Smooth muscle cell (in vitro differentiated cells): Measurements from ENCODE around the gene FADS3. TPM values are rescaled to one million over a fixed set of nuclear protein-coding genes. Genes with fewer than 3 reads are reported as not detected.

Experiments used
- DNase-seq: peaks from one replicate; lab custom pipeline; 2025; ENCODE audit not compliant: unreplicated experiment; lab: John Stamatoyannopoulos, UW
- H2AFZ ChIP-seq: fragments of 200-600 bp; sonication (generic); 2 replicates; pipeline ENCODE4 v1.6.0; 2016; ENCODE audit warnings: antibody characterized with exemption, low read depth, mild to moderate bottlenecking
- H3F3A ChIP-seq: fragments of 200-600 bp; sonication (generic); 2 replicates; pipeline ENCODE4 v1.6.0; 2017; ENCODE audit warnings: antibody characterized with exemption, low read depth
- H3K27ac ChIP-seq: fragments of 200-600 bp; sonication (generic); 2 replicates; pipeline ENCODE4 v1.5.1; 2016; ENCODE audit warnings: low read depth, mild to moderate bottlenecking
- H3K27me3 ChIP-seq: fragments of 200-600 bp; sonication (generic); 2 replicates; pipeline ENCODE4 v1.6.1; 2016; ENCODE audit warnings: low read depth, mild to moderate bottlenecking
- H3K36me3 ChIP-seq: fragments of 200-600 bp; sonication (generic); 2 replicates; pipeline ENCODE4 v1.5.1; 2016; ENCODE audit warnings: low read depth
- H3K4me1 ChIP-seq: fragments of 200-600 bp; sonication (generic); 2 replicates; pipeline ENCODE4 v1.5.1; 2016; ENCODE audit warnings: low read depth
- H3K4me2 ChIP-seq: fragments of 200-600 bp; sonication (generic); 2 replicates; pipeline ENCODE4 v1.6.0; 2016; ENCODE audit warnings: mild to moderate bottlenecking
- H3K4me3 ChIP-seq: fragments of 200-600 bp; sonication (generic); 2 replicates; pipeline ENCODE4 v1.5.1; 2016; ENCODE audit warnings: mild to moderate bottlenecking
- H3K79me2 ChIP-seq: fragments of 200-600 bp; sonication (generic); 2 replicates; pipeline ENCODE4 v1.6.0; 2016; ENCODE audit warnings: low read depth, mild to moderate bottlenecking
- H3K9ac ChIP-seq: fragments of 200-600 bp; sonication (generic); 2 replicates; pipeline ENCODE4 v1.6.0; 2016; ENCODE audit warnings: low read depth
- H3K9me3 ChIP-seq: fragments of 200-600 bp; sonication (generic); replicated peaks from 2 replicates; pipeline ENCODE4 v1.5.1; 2016; ENCODE audit warnings: low read depth
- H4K20me1 ChIP-seq: fragments of 200-600 bp; sonication (generic); 2 replicates; pipeline ENCODE4 v1.6.0; 2016; ENCODE audit warnings: low read depth
- WGBS: methylation state at CpG from one replicate; pipeline ENCODE4 v1.1.7; 2016; ENCODE audit warnings: low lambda C conversion rate; 5-methylcytosine and 5-hydroxymethylcytosine counted together
- polyA plus RNA-seq: library from polyadenylated mRNA; unstranded; fragments of >200 nt; fragmentation: Nextera tagmentation; extraction: Ambion mirVana; gene quantifications from 2 replicates; pipeline ENCODE4 v1.2.1, GENCODE V29; 2016
- total RNA-seq: library from RNA; depleted of rRNA; stranded (reverse); fragments of >200 nt; gene quantifications from 2 replicates; pipeline ENCODE4 v1.2.3, GENCODE V29; 2014
- TF ChIP-seq, protein P1 (sequence below): fragments of 200-600 bp; sonication (generic); IDR thresholded peaks from 2 replicates; pipeline ENCODE4 v1.5.1; 2017; ENCODE audit warnings: borderline replicate concordance, mild to moderate bottlenecking, antibody characterized with exemption; ENCODE audit not compliant: insufficient read depth, poor library complexity, severe bottlenecking

FADS3 gene
- total and polyA plus RNA-seq, 2 experiments from 2014 or later = 8.9 to 13.8 TPM

GRCh38 chr11:61851113-61851899 lies 40.0 kb downstream of the FADS3 start:
- TF ChIP-seq, protein P1, sequence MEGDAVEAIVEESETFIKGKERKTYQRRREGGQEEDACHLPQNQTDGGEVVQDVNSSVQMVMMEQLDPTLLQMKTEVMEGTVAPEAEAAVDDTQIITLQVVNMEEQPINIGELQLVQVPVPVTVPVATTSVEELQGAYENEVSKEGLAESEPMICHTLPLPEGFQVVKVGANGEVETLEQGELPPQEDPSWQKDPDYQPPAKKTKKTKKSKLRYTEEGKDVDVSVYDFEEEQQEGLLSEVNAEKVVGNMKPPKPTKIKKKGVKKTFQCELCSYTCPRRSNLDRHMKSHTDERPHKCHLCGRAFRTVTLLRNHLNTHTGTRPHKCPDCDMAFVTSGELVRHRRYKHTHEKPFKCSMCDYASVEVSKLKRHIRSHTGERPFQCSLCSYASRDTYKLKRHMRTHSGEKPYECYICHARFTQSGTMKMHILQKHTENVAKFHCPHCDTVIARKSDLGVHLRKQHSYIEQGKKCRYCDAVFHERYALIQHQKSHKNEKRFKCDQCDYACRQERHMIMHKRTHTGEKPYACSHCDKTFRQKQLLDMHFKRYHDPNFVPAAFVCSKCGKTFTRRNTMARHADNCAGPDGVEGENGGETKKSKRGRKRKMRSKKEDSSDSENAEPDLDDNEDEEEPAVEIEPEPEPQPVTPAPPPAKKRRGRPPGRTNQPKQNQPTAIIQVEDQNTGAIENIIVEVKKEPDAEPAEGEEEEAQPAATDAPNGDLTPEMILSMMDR = no peak
- Histone ChIP-seq H3K4me1 (no peaks in the 10 kb centered on the region), H3K36me3 (peaks cover 6% of the 10 kb centered on the region), H3K4me3 (no peak overlapping the region), H3K27me3 (no peaks in the 10 kb centered on the region), H4K20me1 (peaks cover 90% of the 10 kb centered on the region), H2AFZ (no peak overlapping the region), H3F3A (peaks cover 4% of the 10 kb centered on the region), H3K9me3 (no peaks in the 10 kb centered on the region), H3K79me2 (no peaks in the 10 kb centered on the region), H3K4me2 (no peak overlapping the region), H3K27ac (no peak overlapping the region), H3K9ac (no peak overlapping the region)
- no peak for DNase-seq
- 95% methylated on average over 24 of the region's 24 CpGs for WGBS

- H3K79me2 ChIP-seq = no peaks in the 10 kb centered on the region
Measured at GRCh38 chr11:61850687-61851086, 40.7 kb downstream of the FADS3 start.

DNA sequence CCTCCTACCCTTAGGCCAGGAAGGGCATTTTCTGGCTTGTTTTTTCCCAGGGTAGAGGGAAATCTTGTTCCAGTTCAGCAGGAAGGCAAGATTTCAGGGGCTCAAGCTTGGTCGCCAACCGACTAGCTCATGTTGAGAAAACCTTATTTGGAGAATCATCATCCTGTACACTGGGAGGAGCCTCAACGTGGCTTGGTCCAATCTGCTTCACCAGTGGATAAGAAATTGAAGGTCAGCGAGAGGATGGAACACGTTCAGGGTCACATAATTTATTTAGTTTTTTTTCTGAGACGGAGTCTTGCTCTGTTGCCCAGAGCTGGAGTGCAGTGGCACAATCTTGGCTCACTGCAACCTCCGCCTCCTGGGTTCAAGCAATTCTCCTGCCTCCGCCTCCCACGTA lies 42.7 kb downstream of the FADS3 start:
- no peaks in the 10 kb centered on the region for H3K9me3 ChIP-seq
- no peaks in the 10 kb centered on the region for H3K4me1 ChIP-seq
- no peak overlapping the region for H2AFZ ChIP-seq
- H3F3A ChIP-seq = peaks cover 8% of the 10 kb centered on the region
- DNase-seq = no peak
- TF ChIP-seq, protein P1 = no peak
- peaks cover 78% of the 10 kb centered on the region for H4K20me1 ChIP-seq
- no peak overlapping the region for H3K27ac ChIP-seq
- H3K27me3 ChIP-seq = no peaks in the 10 kb centered on the region
- H3K36me3 ChIP-seq = peaks cover 11% of the 10 kb centered on the region
- H3K4me3 ChIP-seq = no peak overlapping the region
- peaks cover 8% of the 10 kb centered on the region for H3K79me2 ChIP-seq
- no peak overlapping the region for H3K4me2 ChIP-seq
- 97% methylated on average over 9 of the region's 9 CpGs for WGBS
- H3K9ac ChIP-seq = no peak overlapping the region

More at GRCh38 chr11:61850687-61851086, 40.7 kb downstream of the FADS3 start:
- WGBS = over 99% methylated on average over 7 of the region's 7 CpGs
- no peak overlapping the region for H3K27ac ChIP-seq
- no peak overlapping the region for H3K9ac ChIP-seq
- no peak overlapping the region for H3K4me3 ChIP-seq
- H2AFZ ChIP-seq = no peak overlapping the region
- peaks cover 86% of the 10 kb centered on the region for H4K20me1 ChIP-seq
- TF ChIP-seq, protein P1 = no peak
- H3K4me1 ChIP-seq = no peaks in the 10 kb centered on the region
- H3F3A ChIP-seq = peaks cover 4% of the 10 kb centered on the region
- H3K27me3 ChIP-seq = no peaks in the 10 kb centered on the region
- no peak for DNase-seq
- no peak overlapping the region for H3K4me2 ChIP-seq
- no peaks in the 10 kb centered on the region for H3K9me3 ChIP-seq
- H3K36me3 ChIP-seq = peaks cover 6% of the 10 kb centered on the region
